HUES64 (cell line): ENCODE results near the gene TCF12.

Source experiments
- H3K27ac ChIP-seq: 2 replicates; pipeline ENCODE4 v1.7.0; 2013; ENCODE audit warnings: low read depth, low read length, inconsistent platforms
- H3K27me3 ChIP-seq: 2 replicates; pipeline ENCODE4 v1.6.1; 2013; ENCODE audit warnings: mild to moderate bottlenecking, low read length; ENCODE audit not compliant: insufficient read depth
- H3K36me3 ChIP-seq: 2 replicates; pipeline ENCODE4 v1.6.1; 2013; ENCODE audit warnings: mild to moderate bottlenecking, low read length; ENCODE audit not compliant: insufficient read depth
- H3K4me1 ChIP-seq: 2 replicates; pipeline ENCODE4 v1.6.1; 2013; ENCODE audit warnings: mild to moderate bottlenecking, low read length, moderate library complexity; ENCODE audit not compliant: insufficient read depth
- H3K4me3 ChIP-seq: 2 replicates; pipeline ENCODE4 v1.5.1; 2013; ENCODE audit warnings: mild to moderate bottlenecking, low read length, moderate library complexity
- H3K9ac ChIP-seq: 2 replicates; pipeline ENCODE4 v1.6.1; 2013; ENCODE audit warnings: mild to moderate bottlenecking, low read depth, low read length
- H3K9me3 ChIP-seq: 2 replicates; pipeline ENCODE4 v1.6.1; 2013; ENCODE audit warnings: low read depth, low read length; ENCODE audit not compliant: insufficient read depth
- whole genome bisulfite sequencing: fragments of 150-250, 120-280 bp; methylation state at CpG from one replicate; pipeline ENCODE4 v1.1.7; 2013; ENCODE audit warnings: missing lambda C conversion rate; 5-methylcytosine and 5-hydroxymethylcytosine counted together

Gene TCF12

DNA sequence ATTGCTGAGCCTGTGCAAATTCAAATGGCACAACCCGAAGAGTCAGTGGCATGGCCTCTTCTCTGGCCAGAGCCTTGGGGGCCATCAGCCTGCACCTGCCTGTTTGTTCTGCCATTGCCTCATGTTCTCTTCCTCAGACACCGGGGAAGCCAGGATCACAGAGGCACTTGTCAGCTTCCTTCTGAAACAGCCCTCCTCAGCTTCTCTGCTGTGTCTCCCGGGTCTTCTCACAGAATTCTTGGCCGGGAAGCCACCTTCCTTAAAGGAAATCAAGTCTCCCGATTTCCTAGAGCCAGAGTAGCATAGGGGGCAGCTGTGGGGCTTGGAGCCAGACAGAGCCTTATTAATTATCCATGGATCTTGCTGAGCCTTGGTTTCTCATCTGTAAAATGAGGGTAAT is 410.5 kb downstream of the TCF12 start:
- Histone ChIP-seq H3K9ac (no peak overlapping the region), H3K4me1 (0 out of 2 replicates have a peak, but pooled peaks cover 3% of the 10 kb centered on the region), H3K36me3 (no peaks in the 10 kb centered on the region), H3K9me3 (no peaks in the 10 kb centered on the region), H3K4me3 (no peak overlapping the region), H3K27ac (no peak overlapping the region), H3K27me3 (no peaks in the 10 kb centered on the region)
- 90% methylated on average over 5 of the region's 5 CpGs for WGBS

DNA sequence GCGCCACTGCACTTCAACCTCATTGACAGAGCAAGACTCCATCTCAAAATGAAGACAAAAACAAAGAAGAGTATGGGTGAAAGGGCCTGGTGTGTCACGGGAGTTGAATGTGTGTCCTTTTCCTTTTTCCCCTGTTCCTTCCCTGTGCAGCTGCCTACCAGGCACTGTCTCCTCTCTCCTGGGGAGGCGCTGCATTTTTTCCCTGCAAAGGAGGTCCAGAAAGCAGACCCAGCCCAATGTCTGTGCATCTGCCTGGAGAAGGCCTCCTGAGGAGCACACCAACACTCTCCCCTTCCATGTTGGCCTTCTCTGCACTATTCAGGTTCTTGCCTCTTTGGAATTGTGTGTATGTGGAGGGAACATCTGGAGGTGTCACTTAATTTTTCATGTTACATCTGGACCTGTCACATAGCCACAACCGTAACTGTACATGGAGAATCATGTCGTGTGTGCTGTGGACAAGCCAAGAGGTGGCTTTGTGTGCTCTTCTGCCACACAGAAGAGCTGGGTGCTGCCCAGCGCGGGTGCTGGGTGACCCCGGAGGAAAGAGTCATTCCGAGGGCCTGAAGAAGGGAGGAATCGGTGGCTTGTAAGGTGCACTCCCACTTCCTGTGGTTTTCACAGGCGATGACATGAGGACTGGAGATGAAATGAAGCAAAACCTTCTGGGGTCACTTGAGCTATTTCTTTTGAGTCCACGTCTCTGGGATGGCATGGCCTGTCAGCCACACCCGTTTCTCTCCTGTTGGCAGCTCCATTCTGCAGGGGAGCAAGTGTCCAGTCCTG is 411.3 kb downstream of the TCF12 start:
- Histone ChIP-seq H3K27me3 (no peaks in the 10 kb centered on the region), H3K4me1 (0 out of 2 replicates have a peak, but pooled peaks cover under 1% of the 10 kb centered on the region), H3K36me3 (no peaks in the 10 kb centered on the region), H3K27ac (no peak overlapping the region), H3K9ac (no peak overlapping the region), H3K4me3 (no peak overlapping the region), H3K9me3 (no peaks in the 10 kb centered on the region)
- WGBS, result 92% methylated on average over 13 of the region's 13 CpGs

DNA sequence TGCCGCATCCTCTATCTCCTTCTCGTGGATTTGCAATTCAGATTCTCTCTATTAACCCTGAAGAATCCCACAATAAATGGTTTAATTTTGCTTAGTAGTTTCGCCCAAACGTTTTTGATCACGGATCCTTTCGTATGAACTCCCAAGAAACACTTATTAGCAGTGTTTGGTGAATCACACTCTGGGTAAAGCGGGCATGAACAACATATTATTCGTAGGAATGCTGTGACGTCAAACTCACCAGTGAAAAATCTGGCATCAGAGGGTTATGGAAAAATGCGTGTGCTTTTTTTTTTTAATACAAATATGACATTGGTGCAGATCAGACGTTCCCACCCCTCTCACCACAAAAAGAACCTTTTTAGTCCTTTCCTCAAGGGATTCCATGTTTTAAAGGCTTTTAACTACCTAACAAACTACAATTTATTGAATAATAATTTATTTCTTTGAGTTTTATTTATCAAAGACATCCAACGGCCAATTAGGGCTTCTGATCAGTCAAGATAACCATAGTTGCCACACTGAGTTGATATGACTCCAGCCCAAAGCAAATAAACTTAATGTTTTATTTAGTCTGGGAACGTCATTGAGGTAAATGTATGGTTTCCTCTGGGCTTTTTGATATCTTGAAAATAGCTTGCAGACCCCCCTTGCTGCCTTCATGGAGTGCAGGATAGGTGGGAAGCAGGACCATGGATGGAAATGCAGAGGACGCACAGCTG is 412.3 kb downstream of the TCF12 start:
- no peaks in the 10 kb centered on the region for H3K36me3 ChIP-seq
- no peak overlapping the region for H3K27ac ChIP-seq
- H3K27me3 ChIP-seq, result no peaks in the 10 kb centered on the region
- H3K9me3 ChIP-seq, result no peaks in the 10 kb centered on the region
- no peak overlapping the region for H3K9ac ChIP-seq
- H3K4me3 ChIP-seq, result no peak overlapping the region
- WGBS, result 87% methylated on average over 13 of the region's 14 CpGs
- no peaks in the 10 kb centered on the region for H3K4me1 ChIP-seq

DNA sequence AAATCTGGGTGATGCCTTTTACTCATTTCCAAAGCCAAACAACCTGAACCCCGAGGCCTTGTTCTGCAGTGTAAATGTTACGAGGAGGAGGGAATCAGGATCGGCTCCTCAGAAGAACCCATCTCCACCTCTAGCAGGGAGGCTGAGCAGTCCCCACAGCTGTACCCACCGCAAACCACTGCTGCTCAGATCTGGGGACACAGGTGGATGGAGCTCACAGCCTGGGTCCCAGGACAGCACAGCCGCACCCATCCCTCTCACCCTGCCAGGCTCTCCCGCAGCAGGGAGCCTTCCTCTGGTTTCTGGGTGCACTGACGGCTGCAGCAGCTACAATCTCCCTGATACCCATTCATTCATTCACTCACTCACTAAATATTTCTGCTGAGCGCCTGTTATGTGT is 413.9 kb downstream of the TCF12 start:
- H3K27me3 ChIP-seq, result no peaks in the 10 kb centered on the region
- H3K4me3 ChIP-seq, result no peak overlapping the region
- H3K27ac ChIP-seq, result no peak overlapping the region
- no peaks in the 10 kb centered on the region for H3K4me1 ChIP-seq
- 88% methylated on average over 8 of the region's 8 CpGs for WGBS
- H3K9ac ChIP-seq, result no peak overlapping the region
- no peaks in the 10 kb centered on the region for H3K9me3 ChIP-seq
- H3K36me3 ChIP-seq, result no peaks in the 10 kb centered on the region

GRCh38 chr15:57333487-57333886 is 415.0 kb downstream of the TCF12 start:
- Histone ChIP-seq H3K27me3 (no peaks in the 10 kb centered on the region), H3K4me1 (0 out of 2 replicates have a peak, but pooled peaks cover 4% of the 10 kb centered on the region), H3K36me3 (no peaks in the 10 kb centered on the region), H3K27ac (no peak overlapping the region), H3K4me3 (no peak overlapping the region), H3K9ac (no peak overlapping the region), H3K9me3 (no peaks in the 10 kb centered on the region)
- 90% methylated on average over 4 of the region's 4 CpGs for WGBS

DNA sequence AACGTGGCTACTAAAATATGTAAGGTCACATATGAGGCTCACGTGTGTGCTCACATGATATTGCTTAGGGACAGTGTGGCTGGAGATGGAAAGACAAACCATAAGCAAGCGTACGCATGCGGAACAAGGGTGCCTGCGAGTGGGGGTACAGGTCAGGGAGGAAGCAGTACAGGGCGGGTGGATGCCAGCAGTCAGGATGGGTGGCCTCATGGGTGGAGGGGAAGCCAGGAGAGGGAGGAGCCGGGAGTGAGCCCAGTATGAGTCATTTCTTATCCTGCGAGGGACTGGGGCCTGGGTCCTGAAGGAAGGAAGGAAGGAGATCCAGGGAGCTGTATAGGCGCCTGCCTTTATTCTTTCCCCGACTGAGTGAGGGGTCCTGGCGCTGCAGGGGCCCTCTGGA is 415.8 kb downstream of the TCF12 start:
- WGBS, result 77% methylated on average over 12 of the region's 12 CpGs
- no peaks in the 10 kb centered on the region for H3K36me3 ChIP-seq
- no peak overlapping the region for H3K4me3 ChIP-seq
- no peak overlapping the region for H3K9ac ChIP-seq
- 0 out of 2 replicates have a peak, but pooled peaks cover 4% of the 10 kb centered on the region for H3K4me1 ChIP-seq
- no peaks in the 10 kb centered on the region for H3K9me3 ChIP-seq
- H3K27ac ChIP-seq, result no peak overlapping the region
- H3K27me3 ChIP-seq, result no peaks in the 10 kb centered on the region

- Histone ChIP-seq H3K9me3 (no peaks in the 10 kb centered on the region), H3K9ac (no peak overlapping the region)
- WGBS, result 91% methylated on average over 6 of the region's 6 CpGs
Measured at GRCh38 chr15:57335293-57335715, 416.9 kb downstream of the TCF12 start.

GRCh38 chr15:57335719-57336118 is 417.3 kb downstream of the TCF12 start:
- no peak overlapping the region for H3K27ac ChIP-seq
- no peak overlapping the region for H3K4me3 ChIP-seq
- H3K36me3 ChIP-seq, result no peaks in the 10 kb centered on the region
- H3K27me3 ChIP-seq, result no peaks in the 10 kb centered on the region
- H3K4me1 ChIP-seq, result 0 out of 2 replicates have a peak, but pooled peaks cover 4% of the 10 kb centered on the region
- no peak overlapping the region for H3K9ac ChIP-seq
- H3K9me3 ChIP-seq, result no peaks in the 10 kb centered on the region
- 87% methylated on average over 7 of the region's 7 CpGs for WGBS

More at GRCh38 chr15:57335293-57335715, 416.9 kb downstream of the TCF12 start:
- Histone ChIP-seq H3K27me3 (no peaks in the 10 kb centered on the region), H3K27ac (no peak overlapping the region), H3K36me3 (no peaks in the 10 kb centered on the region), H3K4me1 (0 out of 2 replicates have a peak, but pooled peaks cover 4% of the 10 kb centered on the region), H3K4me3 (no peak overlapping the region)

DNA sequence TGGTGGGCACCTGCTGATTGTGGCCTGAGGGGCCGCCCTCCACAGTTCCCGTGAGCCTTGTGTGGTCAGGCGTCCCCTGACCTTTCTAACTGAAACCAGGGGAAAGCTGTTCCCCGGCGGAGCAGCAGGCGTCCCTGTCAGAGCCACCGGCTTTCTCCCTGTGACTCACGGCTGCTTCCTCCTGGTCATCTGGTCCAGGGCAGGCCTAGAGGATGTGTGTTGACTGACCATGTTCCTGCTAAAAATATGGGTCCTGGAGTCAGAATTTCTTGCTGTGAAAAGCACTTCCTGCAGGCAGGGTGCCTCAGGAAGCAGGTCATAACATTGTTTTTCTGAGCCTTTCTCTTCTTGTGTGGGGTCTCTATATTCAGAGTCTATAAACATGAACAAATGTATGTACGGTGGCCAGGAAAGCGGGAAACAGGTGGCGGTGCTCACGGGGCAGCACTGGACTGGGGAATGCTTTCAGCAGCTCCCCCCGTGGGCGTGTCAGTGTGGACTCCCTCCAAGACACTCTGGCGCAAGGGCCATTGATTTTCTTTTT is 419.5 kb downstream of the TCF12 start:
- Histone ChIP-seq H3K9ac (no peak overlapping the region), H3K27ac (no peak overlapping the region), H3K36me3 (no peaks in the 10 kb centered on the region), H3K4me3 (no peak overlapping the region), H3K9me3 (no peaks in the 10 kb centered on the region), H3K27me3 (no peaks in the 10 kb centered on the region), H3K4me1 (0 out of 2 replicates have a peak, but pooled peaks cover 4% of the 10 kb centered on the region)
- WGBS, result 86% methylated on average over 15 of the region's 15 CpGs

DNA sequence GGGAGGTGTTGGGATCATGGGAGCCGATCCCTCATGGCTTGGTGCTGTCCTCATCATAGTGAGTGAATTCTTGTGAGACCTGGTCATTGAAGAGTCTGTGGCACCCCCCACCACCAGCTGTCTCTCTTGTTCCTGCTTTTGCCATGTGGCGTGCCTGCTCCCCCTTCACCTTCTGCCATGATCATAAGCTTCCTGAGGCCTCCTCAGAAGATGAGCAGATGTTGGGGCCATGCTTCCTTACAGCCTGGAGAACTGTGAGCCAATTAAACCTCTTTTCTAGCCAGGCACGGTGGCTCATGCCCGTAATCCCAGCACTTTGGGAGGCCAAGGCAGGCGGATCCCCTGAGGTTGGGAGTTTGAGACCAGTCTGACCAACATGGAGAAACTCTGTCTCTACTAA is 420.9 kb downstream of the TCF12 start:
- H3K4me3 ChIP-seq, result no peak overlapping the region
- H3K4me1 ChIP-seq, result peaks cover 9% of the 10 kb centered on the region; the same call in 1 of the 2 replicates
- no peak overlapping the region for H3K27ac ChIP-seq
- H3K27me3 ChIP-seq, result no peaks in the 10 kb centered on the region
- no peaks in the 10 kb centered on the region for H3K9me3 ChIP-seq
- no peaks in the 10 kb centered on the region for H3K36me3 ChIP-seq
- no peak overlapping the region for H3K9ac ChIP-seq
- WGBS, result 93% methylated on average over 5 of the region's 5 CpGs
